Colon (tissue), 2 donors: ENCODE results near the gene COMMD7.
"Not testable (repeated sequence)": the region's sequence is repeated elsewhere in the genome, so short reads cannot be mapped to it uniquely, and the experiment has no call there.

Experiments used
- FAIRE-seq: peaks from 2 replicates; lab custom pipeline; 2012; peaks lifted over from hg19 to GRCh38; lab: Jason Lieb, UNC
- donor health status: control.
- donor health status: control.

Gene COMMD7

GRCh38 chr20:32765230-32765875, 22.1 kb upstream of the COMMD7 start:
- FAIRE-seq = not testable (repeated sequence)

GRCh38 chr20:32764005-32764960, 21.0 kb upstream of the COMMD7 start:
- FAIRE-seq = no peak

- no peak for FAIRE-seq
These were observed 20.1 kb upstream of the COMMD7 start for GRCh38 chr20:32763202-32764004.

GRCh38 chr20:32762754-32763201, 19.5 kb upstream of the COMMD7 start:
- FAIRE-seq = no peak

- no peak for FAIRE-seq
These were observed 18.8 kb upstream of the COMMD7 start, which contains the start of gene DNMT3B for GRCh38 chr20:32761831-32762753. Gene DNMT3B (plus strand): TSS chr20:32762385. CDS start chr20:32780324, 17,939 bp downstream.

GRCh38 chr20:32761417-32761830, 18.2 kb upstream of the COMMD7 start:
- FAIRE-seq = no peak

- FAIRE-seq = no peak
These were observed 12.9 kb upstream of the COMMD7 start for GRCh38 chr20:32756156-32756555.

- FAIRE-seq = no peak
These were observed 10.5 kb upstream of the COMMD7 start for GRCh38 chr20:32753731-32754130.

- FAIRE-seq = no peak
These were observed 9.4 kb upstream of the COMMD7 start for GRCh38 chr20:32752458-32753250.

GRCh38 chr20:32751702-32752457, 8.6 kb upstream of the COMMD7 start:
- FAIRE-seq = no peak

GRCh38 chr20:32751293-32751692, 8.0 kb upstream of the COMMD7 start:
- FAIRE-seq = no peak

GRCh38 chr20:32749914-32750637, 6.8 kb upstream of the COMMD7 start:
- FAIRE-seq = no peak

- no peak for FAIRE-seq
These were observed 688 bp downstream of the COMMD7 start for GRCh38 chr20:32742322-32743236.

GRCh38 chr20:32741151-32741550, 2.1 kb downstream of the COMMD7 start:
- FAIRE-seq = no peak

- no peak for FAIRE-seq
These were observed 5.7 kb downstream of the COMMD7 start for GRCh38 chr20:32737371-32738223.

- FAIRE-seq = no peak
These were observed 11.4 kb downstream of the COMMD7 start for GRCh38 chr20:32731882-32732266.

GRCh38 chr20:32729334-32729733, 13.9 kb downstream of the COMMD7 start:
- FAIRE-seq = not testable (repeated sequence)
